H9 (cell line): ENCODE results near the gene NFYB. TPM values are rescaled to one million over a fixed set of nuclear protein-coding genes. Genes with fewer than 3 reads are reported as not detected.
A peak's percentile ranks its signal among the peaks of the same experiment; 100 is the strongest.

Experiments
- DNase-seq: peaks from one replicate; pipeline ENCODE4 v3.0.0-alpha.2; 2017
- H2AFZ ChIP-seq: one replicate; pipeline ENCODE4 v1.6.1; 2013; ENCODE audit warnings: mild to moderate bottlenecking, low read length, control low read depth, moderate library complexity
- H2AK5ac ChIP-seq: 2 replicates; pipeline ENCODE4 v1.6.1; 2013; ENCODE audit warnings: low read length, control low read depth, mixed read lengths; ENCODE audit not compliant: insufficient read length
- H2BK120ac ChIP-seq: one replicate; pipeline ENCODE4 v1.6.1; 2013; ENCODE audit warnings: low read depth, mild to moderate bottlenecking, low read length, control low read depth, inconsistent platforms; ENCODE audit not compliant: poor library complexity, severe bottlenecking
- H2BK12ac ChIP-seq: 2 replicates; pipeline ENCODE4 v1.6.1; 2013; ENCODE audit warnings: low read length, control low read depth, mixed read lengths, low read depth; ENCODE audit not compliant: insufficient read length
- H2BK15ac ChIP-seq: 2 replicates; pipeline ENCODE4 v1.6.1; 2013; ENCODE audit warnings: low read depth, low read length, control low read depth
- H2BK20ac ChIP-seq: one replicate; pipeline ENCODE4 v1.6.1; 2013; ENCODE audit warnings: low read depth, mild to moderate bottlenecking, low read length, control low read depth, inconsistent platforms; ENCODE audit not compliant: poor library complexity, severe bottlenecking
- H2BK5ac ChIP-seq: 2 replicates; pipeline ENCODE4 v1.6.1; 2013; ENCODE audit warnings: low read length, control low read depth, mixed read lengths; ENCODE audit not compliant: insufficient read length
- H3K14ac ChIP-seq: 2 replicates; pipeline ENCODE4 v1.6.1; 2013; ENCODE audit warnings: low read length, control low read depth; ENCODE audit not compliant: insufficient read depth
- H3K18ac ChIP-seq: 2 replicates; pipeline ENCODE4 v1.6.1; 2013; ENCODE audit warnings: low read depth, mild to moderate bottlenecking, mixed read lengths, low read length, control low read depth; ENCODE audit not compliant: insufficient read length
- H3K23ac ChIP-seq: 2 replicates; pipeline ENCODE4 v1.6.1; 2013; ENCODE audit warnings: low read length, control low read depth, mixed read lengths, low read depth; ENCODE audit not compliant: insufficient read length
- H3K23me2 ChIP-seq: 2 replicates; pipeline ENCODE4 v1.6.1; 2013; ENCODE audit warnings: low read depth, mild to moderate bottlenecking, mixed read lengths, low read length, control low read depth; ENCODE audit not compliant: insufficient read length, poor library complexity, severe bottlenecking
- H3K27ac ChIP-seq: 2 replicates; pipeline ENCODE4 v1.5.1; 2013; ENCODE audit warnings: low read length, control low read depth, mixed read lengths, low read depth; ENCODE audit not compliant: insufficient read length
- H3K27me3 ChIP-seq: 2 replicates; pipeline ENCODE4 v1.6.1; 2013; ENCODE audit warnings: low read length, control low read depth, inconsistent platforms; ENCODE audit not compliant: insufficient read depth
- H3K4ac ChIP-seq: 2 replicates; pipeline ENCODE4 v1.6.1; 2013; ENCODE audit warnings: low read depth, mild to moderate bottlenecking, control low read depth, inconsistent platforms, low read length, moderate library complexity
- H3K4me1 ChIP-seq: 2 replicates; pipeline ENCODE4 v1.6.1; 2013; ENCODE audit warnings: low read length, control low read depth, inconsistent platforms; ENCODE audit not compliant: insufficient read depth
- H3K4me2 ChIP-seq: 2 replicates; pipeline ENCODE4 v1.6.1; 2013; ENCODE audit warnings: low read length, control low read depth, mixed read lengths; ENCODE audit not compliant: insufficient read length, insufficient read depth
- H3K56ac ChIP-seq: 2 replicates; pipeline ENCODE4 v1.6.1; 2013; ENCODE audit warnings: low read depth, mild to moderate bottlenecking, mixed read lengths, low read length, control low read depth; ENCODE audit not compliant: insufficient read length
- H3K79me1 ChIP-seq: 2 replicates; pipeline ENCODE4 v1.6.1; 2013; ENCODE audit warnings: low read depth, mild to moderate bottlenecking, moderate library complexity, low read length, control low read depth, inconsistent platforms; ENCODE audit not compliant: insufficient read depth, poor library complexity, severe bottlenecking
- H3K79me2 ChIP-seq: 2 replicates; pipeline ENCODE4 v1.6.1; 2013; ENCODE audit warnings: low read length, control low read depth, inconsistent platforms; ENCODE audit not compliant: insufficient read depth
- H3K9ac ChIP-seq: 2 replicates; pipeline ENCODE4 v1.6.1; 2013; ENCODE audit warnings: low read length, control low read depth, mixed read lengths; ENCODE audit not compliant: insufficient read length; ENCODE audit errors: extremely low read depth
- H3K9me3 ChIP-seq: one replicate; pipeline ENCODE4 v1.6.1; 2013; ENCODE audit warnings: low read depth, low read length, inconsistent platforms; ENCODE audit not compliant: control insufficient read depth
- H3T11ph ChIP-seq: one replicate; pipeline ENCODE4 v1.6.1; 2013; ENCODE audit warnings: mild to moderate bottlenecking, low read length, control low read depth, inconsistent platforms
- H4K20me1 ChIP-seq: one replicate; pipeline ENCODE4 v1.6.1; 2013; ENCODE audit not compliant: control insufficient read depth, insufficient read length, insufficient read depth
- H4K5ac ChIP-seq: 2 replicates; pipeline ENCODE4 v1.6.1; 2013; ENCODE audit warnings: low read depth, mild to moderate bottlenecking, mixed read lengths, low read length, control low read depth; ENCODE audit not compliant: insufficient read length
- H4K8ac ChIP-seq: replicated peaks from 2 replicates; pipeline ENCODE4 v1.6.1; 2013; ENCODE audit warnings: low read length, control low read depth, mixed read lengths, low read depth; ENCODE audit not compliant: insufficient read length
- H4K91ac ChIP-seq: 2 replicates; pipeline ENCODE4 v1.6.1; 2013; ENCODE audit warnings: low read depth, mild to moderate bottlenecking, moderate library complexity, mixed read lengths, low read length, control low read depth; ENCODE audit not compliant: insufficient read length
- H3K27ac Mint-ChIP-seq, 3 experiments: 2 replicates in 2 of 3; 3 replicates in 1 of 3; pipeline ENCODE4 v1.8.0; 2020 to 2021; ENCODE audit warnings: mixed read lengths in 3 of 3, mild to moderate bottlenecking in 1 of 3, moderate library complexity in 1 of 3
- H3K27me3 Mint-ChIP-seq: 2 replicates; pipeline ENCODE4 v1.8.0; 2021; ENCODE audit warnings: low read depth, mild to moderate bottlenecking, moderate library complexity, mixed read lengths
- H3K36me3 Mint-ChIP-seq, 3 experiments: 2 replicates in 2 of 3; 3 replicates in 1 of 3; pipeline ENCODE4 v1.8.0; 2020 to 2021; ENCODE audit warnings: low read depth in 3 of 3, mixed read lengths in 3 of 3; ENCODE audit not compliant: insufficient read depth in 1 of 3
- H3K4me1 Mint-ChIP-seq, 2 experiments: 2 replicates each; pipeline ENCODE4 v1.8.0; 2020; ENCODE audit warnings: mixed read lengths in 2 of 2
- H3K4me3 Mint-ChIP-seq, 2 experiments: 2 replicates in 1 of 2; 3 replicates in 1 of 2; pipeline ENCODE4 v1.8.0; 2020 to 2021; ENCODE audit warnings: mild to moderate bottlenecking in 2 of 2, mixed read lengths in 2 of 2, moderate library complexity in 1 of 2
- H3K9me3 Mint-ChIP-seq, 2 experiments: 2 replicates in 1 of 2; 3 replicates in 1 of 2; pipeline ENCODE4 v1.8.0; 2020; ENCODE audit warnings: mild to moderate bottlenecking in 2 of 2, mixed read lengths in 2 of 2, moderate library complexity in 1 of 2
- WGBS: extraction: QIAGEN DNeasy Blood & Tissue Kit; methylation state at CpG from one replicate; pipeline ENCODE4 v1.1.7; 2013; ENCODE audit warnings: missing lambda C conversion rate, low lambda C conversion rate, mixed read lengths; ENCODE audit not compliant: insufficient read length; ENCODE audit errors: extremely low coverage; 5-methylcytosine and 5-hydroxymethylcytosine counted together
- total RNA-seq: library from RNA; stranded (reverse); gene quantifications from 2 replicates; pipeline ENCODE4 v1.2.1, GENCODE V29; 2021
- TF ChIP-seq, protein P1 (sequence below): fragments of 200-600 bp; sonication (generic); conservative IDR thresholded peaks from 3 replicates; pipeline ENCODE4 v1.8.0; 2021; ENCODE audit warnings: antibody characterized with exemption, mild to moderate bottlenecking

The NFYB gene
- total RNA-seq, 1 experiment from 2014 or later: 52.5 TPM

DNA sequence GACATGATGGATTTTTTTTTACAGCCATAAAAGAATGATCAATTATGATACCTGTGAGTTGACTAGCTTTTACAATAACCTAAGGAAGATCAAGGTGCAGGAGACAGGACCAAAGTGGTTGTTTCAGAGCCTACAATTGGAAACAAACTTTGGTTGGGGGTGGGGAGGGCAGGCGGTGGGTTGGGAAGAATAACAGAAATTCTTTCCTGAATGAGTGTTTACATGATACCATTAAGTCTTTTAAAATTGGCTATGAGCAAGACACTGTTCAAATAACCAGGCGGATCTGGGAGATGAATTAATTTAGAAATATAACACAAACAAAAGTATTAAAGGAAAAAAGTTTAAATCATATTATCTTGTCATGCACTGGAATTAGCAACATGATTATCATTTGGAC, 7.2 kb downstream of the NFYB start:
- Histone ChIP-seq H2BK120ac (no peak overlapping the region), H3K4me2 (no peak overlapping the region), H3K56ac (no peak overlapping the region), H3K27me3 (no peaks in the 10 kb centered on the region), H3K79me1 (peaks cover 4% of the 10 kb centered on the region), H3K4me1 (no peaks in the 10 kb centered on the region; the same call in 1 of the 2 replicates), H2AFZ (no peak overlapping the region), H2BK15ac (no peak overlapping the region), H2AK5ac (no peak overlapping the region), H2BK20ac (no peak overlapping the region), H3T11ph (no peak overlapping the region), H3K27ac (no peak overlapping the region), H3K9me3 (no peaks in the 10 kb centered on the region), H3K79me2 (peaks cover 4% of the 10 kb centered on the region; the same call in 1 of the 2 replicates), H3K23me2 (no peaks in the 10 kb centered on the region), H4K91ac (no peak overlapping the region), H2BK5ac (no peak overlapping the region), H3K9ac (no peak overlapping the region), H3K4ac (no peak overlapping the region), H4K8ac (no peak overlapping the region), H3K18ac (no peak overlapping the region), H3K23ac (no peak overlapping the region), H2BK12ac (no peak overlapping the region), H4K20me1 (no peaks in the 10 kb centered on the region), H3K14ac (no peak overlapping the region), H4K5ac (no peak overlapping the region)
- Mint-ChIP-seq H3K4me3 (no peak overlapping the region), H3K4me1 (peaks cover 9 to 19% of the 10 kb centered on the region in 2 experiments), H3K27ac (peak overlapping the region in 1 of 3 experiments; percentile 11; a peak in 1 of 7 replicates), H3K9me3 (no peaks in the 10 kb centered on the region), H3K27me3 (no peaks in the 10 kb centered on the region), H3K36me3 (peaks cover 17 to 53% (median 48%) of the 10 kb centered on the region in 3 experiments; a peak in 6 of 7 replicates)
- DNase-seq: no peak
- no CpG with 5 or more reads among the region's 2 CpGs for WGBS
- TF ChIP-seq, protein P1, sequence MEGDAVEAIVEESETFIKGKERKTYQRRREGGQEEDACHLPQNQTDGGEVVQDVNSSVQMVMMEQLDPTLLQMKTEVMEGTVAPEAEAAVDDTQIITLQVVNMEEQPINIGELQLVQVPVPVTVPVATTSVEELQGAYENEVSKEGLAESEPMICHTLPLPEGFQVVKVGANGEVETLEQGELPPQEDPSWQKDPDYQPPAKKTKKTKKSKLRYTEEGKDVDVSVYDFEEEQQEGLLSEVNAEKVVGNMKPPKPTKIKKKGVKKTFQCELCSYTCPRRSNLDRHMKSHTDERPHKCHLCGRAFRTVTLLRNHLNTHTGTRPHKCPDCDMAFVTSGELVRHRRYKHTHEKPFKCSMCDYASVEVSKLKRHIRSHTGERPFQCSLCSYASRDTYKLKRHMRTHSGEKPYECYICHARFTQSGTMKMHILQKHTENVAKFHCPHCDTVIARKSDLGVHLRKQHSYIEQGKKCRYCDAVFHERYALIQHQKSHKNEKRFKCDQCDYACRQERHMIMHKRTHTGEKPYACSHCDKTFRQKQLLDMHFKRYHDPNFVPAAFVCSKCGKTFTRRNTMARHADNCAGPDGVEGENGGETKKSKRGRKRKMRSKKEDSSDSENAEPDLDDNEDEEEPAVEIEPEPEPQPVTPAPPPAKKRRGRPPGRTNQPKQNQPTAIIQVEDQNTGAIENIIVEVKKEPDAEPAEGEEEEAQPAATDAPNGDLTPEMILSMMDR: no peak
